GM18498 (cell line): ENCODE data around the gene SERP2.

Source experiments
- ATAC-seq: cut with Tn5 transposase; IDR thresholded peaks from one replicate; pipeline ENCODE4 v1.9.1; 2021; ENCODE audit warnings: mild to moderate bottlenecking, moderate library complexity; ENCODE audit not compliant: unreplicated experiment

SERP2 gene

DNA sequence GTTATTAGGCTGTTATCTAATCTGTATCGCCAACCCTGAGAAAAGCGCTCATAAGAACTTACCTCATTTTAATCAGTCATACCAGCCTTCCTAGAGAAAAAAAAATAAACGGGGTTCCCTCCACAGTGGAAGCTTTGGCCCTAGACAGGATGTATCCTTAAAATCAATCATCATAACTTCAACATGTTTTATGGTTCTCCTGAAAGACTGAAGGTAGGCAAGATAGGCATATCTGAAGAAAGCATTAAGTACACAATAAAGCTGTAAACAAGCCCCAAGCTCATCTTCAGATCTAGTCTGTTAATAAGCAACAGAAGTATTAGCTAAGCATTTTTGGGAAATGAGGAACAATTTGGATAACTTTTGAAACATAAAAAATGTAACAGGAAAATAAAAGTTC is 18.7 kb upstream of the SERP2 start:
- ATAC-seq: no peak

DNA sequence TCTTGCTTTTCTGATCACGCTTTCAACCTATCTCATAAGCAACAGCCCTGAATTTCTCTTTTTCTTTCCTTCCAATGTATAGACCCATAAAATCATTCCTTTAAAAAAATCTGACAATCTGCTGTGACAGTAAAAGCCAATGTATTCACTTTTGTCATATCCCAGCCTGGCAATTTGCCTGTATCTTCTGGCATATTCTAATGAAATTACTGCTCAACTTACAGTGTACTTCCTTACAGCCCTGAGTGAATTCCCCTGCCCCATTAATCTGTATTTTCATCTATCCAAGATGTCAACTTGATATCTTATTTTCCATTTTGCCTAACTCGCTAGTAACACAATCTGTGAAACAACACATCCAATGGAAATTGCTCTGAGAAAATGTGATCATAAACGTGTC is 18.0 kb upstream of the SERP2 start:
- no peak for ATAC-seq

DNA sequence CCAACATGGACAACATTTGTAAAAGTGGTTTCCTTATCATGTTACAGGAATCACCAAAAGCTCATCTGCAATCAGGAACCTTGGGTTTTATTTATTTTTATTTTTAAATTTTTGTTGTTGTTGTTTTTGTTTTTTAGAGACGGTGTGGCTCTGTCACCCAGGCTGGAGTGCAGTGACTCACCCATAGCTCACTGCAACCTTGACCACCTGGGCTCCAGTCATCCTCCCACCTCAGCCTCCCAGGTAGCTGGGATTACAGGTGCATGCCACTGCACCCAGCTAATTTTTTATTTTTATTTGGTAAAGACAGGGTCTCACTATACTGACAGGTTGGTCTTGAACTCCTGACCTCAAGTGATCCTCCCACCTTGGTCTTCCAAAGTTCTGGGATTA is 13.6 kb upstream of the SERP2 start:
- ATAC-seq: no peak

DNA sequence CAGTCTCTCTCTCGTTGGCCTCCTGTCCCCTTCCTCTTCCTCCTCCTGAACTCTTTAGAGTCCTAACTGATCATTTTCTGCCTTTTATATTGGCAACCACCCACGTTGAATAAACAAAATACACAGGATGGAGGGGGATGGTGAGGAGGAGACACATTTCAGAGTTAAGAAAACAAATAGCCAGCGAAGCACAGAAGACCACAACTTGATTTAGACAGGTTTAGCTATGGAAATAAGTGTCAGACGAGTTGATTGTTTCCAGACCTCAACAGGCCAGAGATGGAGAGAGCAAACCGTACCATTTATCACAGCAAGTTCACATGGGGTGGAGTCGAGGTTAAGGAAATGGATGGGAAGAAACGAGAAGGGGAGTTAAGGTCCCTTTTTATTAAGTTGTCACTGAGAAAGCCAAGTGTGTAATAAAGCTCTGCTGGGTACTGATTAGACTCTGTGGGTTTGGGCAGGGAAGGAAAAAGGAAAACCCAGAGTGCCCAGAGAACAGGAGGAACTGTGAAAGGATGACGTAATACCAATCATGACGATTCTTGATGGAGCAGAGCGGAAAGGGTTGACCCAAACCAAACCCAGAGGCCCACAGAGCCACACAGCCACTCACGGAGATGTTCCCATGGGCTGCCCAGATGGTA is 11.1 kb upstream of the SERP2 start:
- no peak for ATAC-seq

DNA sequence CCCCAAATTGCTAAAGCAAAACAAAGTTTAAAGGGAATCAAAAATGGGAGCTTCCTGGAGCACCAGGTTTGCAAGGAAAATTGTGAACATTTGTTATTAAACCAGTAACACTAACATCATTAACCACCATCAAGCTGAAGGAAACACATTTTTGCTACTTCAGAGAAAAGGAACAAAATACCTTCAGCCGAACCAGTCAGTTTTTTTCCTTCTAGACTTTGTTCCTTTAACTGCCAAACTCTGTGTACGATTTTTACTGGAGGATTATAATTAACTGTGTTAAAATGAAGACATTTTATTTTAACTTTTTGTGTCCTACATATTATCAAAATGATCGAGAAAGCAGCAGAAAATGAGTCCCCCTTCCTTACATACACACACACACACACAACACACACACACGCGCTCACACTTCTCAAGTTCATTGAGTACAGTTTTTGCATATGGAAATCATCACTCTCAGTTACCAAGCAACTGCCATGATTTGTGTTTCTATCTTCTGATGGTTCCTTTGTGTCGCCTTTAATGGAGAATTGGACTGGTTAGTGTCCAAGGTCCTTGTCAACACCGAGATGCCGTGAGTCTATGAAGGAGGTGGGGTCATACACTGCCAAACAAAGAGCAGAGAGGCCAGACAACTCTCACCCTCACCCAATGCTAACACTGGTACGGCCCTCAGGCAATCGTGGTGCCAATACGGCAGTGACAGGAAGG is 9.8 kb upstream of the SERP2 start:
- no peak for ATAC-seq

DNA sequence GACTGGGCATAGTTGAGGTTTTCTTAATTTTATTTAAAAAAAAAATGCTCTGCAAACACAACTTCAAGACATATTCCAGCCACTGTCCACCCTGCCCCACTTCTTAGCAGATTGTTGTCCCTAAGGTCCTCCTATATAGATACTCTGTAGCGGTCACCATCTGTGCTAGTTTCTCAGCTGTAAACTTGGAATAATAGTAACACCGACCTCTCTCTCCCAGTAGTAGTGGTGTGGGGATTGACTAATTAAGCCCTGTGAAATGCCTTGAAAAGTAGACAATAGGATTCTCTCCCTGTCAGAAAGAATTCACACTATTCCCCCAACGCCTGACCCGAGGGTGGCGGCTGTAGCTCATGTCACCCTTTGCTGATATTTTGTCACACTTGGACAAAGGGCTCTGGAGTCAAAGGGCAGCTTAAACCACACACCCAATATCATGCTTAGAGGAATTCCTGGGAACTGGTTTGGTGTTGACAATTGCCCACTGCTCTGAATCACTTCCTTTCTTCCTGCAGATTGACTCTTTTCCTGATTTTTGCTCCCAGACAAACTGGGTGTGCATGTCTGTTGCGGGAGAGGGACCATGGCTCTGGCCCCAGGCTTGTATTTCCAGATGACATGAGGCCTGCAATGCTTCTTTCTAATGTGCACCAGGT is 9.2 kb upstream of the SERP2 start:
- ATAC-seq: no peak

DNA sequence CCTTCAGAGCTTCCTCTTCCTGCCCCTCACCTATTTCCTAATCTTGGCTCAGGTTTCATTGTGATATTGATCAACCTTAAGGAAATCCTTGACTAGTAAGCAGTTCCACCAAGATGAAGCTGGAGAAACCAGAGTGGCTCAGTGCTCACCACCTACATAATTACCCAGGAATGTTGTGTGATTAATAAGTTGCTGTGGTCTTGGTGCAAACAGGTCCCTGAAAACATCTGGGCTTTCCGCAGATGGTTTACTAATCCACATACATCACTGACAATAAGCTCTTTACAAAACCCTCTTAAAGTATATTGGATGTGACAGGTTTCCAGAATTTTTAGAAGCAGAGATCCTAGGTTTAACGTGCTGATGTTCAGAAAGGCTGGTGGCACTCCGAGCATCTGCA is 8.6 kb upstream of the SERP2 start:
- no peak for ATAC-seq

DNA sequence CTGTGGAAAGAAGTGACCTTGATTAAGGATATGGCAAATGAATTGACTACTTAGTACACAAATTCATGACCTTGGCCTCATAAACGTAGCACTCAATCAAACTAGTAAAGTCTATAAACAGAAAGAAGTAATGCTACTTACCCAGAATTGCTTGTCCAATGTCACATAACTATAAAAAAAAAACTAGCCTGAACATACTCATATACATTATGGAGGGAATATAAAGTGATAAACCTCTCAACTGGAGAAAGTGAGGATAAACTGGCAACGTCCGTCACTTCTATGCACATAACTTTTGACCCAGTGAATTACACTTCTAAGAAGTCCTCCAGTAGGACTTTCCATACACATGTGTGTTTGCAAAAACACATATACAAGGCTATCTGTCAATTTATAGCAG is 7.7 kb upstream of the SERP2 start:
- no peak for ATAC-seq

DNA sequence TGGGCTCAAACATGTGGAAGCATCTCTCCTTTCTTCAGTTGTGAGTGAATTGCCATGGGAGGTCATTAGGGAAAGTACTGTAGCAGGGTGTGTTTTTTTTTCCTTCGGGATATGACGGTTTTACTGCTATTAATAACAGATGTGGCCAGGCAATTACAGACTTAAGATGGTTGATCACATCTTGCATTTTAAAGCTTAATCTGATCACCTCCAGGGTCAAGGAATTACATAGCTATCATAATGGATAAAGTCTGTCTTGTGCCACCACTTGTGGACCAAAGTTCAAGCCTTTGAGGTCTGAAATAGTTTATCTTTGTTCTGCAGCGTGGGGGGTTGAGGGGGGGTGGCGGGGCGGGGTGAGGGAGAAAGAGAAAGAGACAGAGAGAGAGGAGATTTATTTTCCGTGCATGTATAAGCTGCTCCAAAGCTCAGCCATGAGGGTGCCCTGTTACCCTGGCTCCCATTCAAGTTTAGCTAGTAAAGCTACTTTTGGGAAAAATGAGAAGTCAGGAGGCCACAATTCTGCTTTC is 5.5 kb upstream of the SERP2 start:
- no peak for ATAC-seq

DNA sequence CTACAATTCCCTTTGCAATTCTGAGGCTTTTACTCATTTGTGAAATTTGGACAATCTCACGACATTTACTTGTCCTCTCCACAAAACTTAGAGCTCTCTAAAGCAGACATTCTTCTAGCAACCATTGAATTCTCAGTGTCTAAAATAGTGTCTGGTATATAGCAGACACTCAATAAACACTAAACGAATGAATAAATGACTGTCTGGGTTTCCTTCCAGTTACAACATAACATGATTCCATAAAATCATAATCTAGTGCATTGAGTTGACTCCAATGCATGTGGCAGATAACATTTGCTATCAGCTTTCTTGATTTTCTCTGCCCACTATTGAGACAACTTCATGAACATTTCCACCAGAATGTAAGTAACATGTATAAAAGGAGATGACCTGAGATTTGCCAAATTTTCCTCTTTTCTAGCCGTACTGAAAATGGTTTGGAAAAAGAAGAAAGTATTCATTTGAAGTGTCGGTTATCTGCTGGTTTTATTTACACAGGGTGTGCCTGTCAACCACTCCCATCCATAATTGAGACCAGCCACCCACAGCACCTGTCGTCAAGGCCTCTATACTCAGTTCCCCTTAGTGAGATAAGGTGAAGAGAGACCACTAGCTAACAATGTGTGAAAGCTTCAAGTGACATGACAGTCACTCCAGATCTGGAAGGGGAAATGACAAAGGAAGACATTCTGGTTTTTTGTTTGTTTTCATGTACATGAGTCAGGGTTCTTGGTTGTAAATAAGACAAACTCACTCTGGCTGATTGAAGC is 4.8 kb upstream of the SERP2 start:
- no peak for ATAC-seq

DNA sequence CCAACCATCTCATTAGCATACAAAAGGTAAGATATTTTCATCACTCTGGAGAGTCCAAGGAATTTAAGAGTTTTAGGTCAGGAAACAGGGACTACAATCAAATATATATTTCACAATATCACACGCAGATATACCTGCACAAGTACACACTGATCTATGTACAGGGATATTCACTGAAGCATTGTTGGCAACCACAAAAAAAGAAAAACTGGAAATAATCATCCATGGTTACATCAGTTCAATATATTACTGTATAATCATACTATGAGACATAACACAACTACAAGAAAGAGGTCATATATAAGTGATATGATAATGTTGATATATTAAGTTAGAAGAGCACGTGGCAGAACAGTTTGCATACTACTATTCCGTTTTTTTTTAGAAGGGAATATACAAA is 2.2 kb upstream of the SERP2 start:
- no peak for ATAC-seq

DNA sequence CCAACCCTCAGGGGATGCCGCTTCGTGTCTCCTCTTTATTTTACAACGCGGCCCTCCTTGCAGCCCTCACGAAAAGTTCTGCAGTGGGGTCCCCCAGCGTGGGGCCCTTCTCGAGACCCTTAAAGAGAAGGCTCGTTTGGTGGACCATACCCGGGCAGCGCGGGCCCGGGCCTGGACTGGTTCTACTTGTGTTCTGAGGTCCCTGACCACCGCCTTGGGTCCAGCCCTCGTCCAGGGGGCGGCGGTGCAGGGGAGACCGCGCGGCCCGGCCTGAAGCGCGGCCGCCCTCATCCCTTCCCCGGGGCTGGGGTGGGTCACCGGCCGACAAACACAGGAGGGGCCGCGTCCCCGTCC is 400 bp upstream of the SERP2 start:
- no peak for ATAC-seq

DNA sequence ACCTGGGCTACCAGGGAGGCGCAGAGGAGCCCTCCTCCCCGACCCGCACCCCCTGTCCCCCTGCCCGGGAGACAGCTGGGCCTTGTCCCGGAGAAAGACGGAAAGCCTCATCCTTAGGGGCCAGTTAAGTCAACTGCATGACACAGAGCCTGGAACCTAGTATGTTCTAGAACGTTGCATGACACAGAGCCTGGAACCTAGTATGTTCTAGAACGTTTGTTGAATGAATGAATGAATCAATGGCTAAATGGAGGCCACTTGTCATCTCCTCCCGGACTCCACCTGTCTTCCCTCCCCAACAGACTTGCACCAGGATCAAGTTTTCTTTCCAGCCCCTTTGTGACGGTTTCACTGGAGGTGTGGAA is 706 bp downstream of the SERP2 start:
- ATAC-seq: no peak

DNA sequence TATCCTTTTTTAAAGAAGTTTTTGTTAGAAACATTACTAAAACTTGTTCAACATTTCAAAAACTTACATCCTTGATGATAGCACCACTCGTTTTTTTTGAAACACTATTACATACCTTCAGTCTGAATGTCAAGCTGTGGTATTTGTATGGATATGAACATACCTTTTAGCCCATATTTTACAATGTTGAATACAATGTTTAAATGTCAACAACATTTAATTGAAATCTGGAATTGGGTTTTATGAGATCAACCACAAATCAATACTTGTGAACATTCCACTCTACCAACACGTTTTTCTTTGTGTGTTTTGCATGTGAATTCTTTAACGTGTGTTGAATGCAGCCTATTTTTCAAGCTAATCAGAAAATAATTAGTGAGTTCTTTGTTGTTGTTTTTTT is 4.7 kb downstream of the SERP2 start:
- no peak for ATAC-seq

DNA sequence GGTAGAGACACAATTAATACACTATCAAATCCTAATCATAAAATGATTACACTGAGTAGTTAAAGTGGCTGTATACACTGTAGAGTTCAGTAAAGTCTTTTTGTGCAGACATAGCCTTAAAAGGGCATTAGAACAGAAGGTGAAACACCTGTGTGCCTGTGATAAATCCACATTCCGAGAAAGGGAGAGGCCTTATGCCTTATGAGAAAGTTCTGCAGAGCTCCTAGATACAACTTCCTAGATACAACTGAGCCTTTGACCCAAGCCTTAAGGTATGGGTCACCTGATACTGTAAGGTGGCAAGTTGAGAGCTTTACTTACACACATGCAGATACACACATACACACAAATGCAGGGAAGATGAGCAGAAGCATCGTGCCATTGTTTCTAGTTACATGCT is 6.3 kb downstream of the SERP2 start:
- ATAC-seq: no peak

DNA sequence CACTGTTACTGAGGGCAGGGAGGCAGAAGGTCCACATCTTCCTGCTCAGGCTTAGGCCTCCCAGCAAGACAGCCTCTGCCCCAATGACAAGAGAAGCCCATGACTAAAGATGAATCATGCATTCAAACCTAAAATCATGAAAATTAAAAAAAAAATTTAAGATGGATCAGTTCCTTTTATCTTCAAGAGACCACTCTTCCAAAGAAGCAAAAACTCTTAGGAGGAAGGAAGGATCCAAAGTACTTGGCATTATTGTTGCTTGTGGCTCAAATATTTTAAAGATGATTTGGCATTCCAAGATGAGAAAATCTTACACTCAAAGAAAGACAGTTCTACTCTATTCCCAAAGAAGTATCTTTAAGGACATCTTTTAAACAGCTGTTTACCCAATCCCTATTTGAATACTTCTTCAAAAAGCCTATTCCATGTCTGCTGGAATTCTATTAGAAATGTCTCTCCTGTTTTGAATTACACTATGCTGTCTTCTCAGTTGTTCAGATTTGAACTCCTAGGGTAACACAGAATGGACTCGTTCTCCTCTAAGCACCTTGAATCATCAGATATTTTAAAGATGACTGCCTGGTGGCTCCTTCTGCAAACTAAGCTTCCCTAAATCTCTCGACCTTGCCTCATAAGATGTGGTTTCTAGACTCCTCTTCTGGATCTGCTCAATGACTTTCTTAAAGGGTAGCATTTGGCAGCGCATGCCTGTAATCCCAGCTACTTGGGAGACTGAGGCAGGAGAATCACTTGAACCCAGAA is 7.0 kb downstream of the SERP2 start:
- ATAC-seq: no peak

DNA sequence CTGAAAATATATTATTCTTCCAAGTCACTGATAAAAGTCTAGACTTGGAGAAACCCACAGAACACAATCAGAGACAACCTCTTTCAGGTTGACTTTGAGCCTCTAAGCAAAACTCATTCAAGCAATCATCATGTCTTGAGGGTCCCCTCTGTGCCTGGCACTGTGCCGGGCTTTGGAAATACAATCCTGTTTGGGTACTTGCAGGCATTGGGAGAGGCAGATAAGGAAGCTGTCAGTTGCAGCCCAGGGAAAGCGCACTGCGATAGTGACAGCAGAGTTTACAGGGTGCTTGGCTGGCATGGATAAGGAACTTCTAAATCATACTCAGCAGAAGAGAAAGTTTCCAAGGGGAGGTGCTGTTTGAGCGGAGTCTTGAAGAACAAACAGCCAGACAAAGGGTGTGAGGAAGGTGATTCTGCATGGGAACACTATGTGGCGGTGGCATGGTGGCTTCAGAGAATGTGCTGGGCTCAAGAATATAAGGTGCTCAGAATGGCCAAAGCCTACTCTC is 9.1 kb downstream of the SERP2 start:
- no peak for ATAC-seq

DNA sequence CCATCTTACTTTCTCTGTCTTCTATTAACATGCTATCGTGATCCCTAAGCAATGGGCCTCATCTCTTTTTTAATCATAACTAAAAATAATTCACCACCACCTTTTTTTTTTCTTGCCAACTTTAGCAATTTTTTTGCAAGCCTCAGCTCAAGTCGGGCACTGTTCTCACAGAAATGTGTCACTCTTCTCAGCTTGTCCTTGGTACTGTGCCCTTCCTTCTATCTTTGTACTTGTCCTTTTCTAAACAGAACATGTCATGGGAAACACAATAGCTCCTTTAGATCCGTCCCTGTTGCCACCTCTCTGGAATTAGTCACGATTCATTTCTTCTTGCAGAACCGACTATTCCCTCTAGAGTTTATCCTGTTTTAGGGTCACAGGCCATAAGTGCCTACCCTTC is 10.3 kb downstream of the SERP2 start:
- no peak for ATAC-seq

DNA sequence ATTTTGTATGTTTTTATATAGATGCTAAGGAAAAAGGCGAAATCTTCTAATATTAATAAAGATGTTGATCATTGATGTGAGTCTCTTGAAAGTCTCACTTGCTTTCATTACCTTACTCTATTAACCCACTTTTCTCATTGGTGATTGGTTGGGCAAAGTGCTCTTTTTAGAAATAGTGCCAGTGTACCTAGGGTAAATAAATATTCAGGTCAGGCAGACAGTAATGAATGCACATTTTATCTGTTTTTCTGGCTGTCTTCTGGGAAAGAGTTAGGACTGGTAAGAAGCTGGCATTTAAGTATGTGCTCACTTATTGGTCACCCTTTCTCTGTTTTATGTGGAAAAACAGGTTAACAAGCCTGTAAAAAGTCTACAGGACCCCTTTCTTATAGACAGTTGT is 11.2 kb downstream of the SERP2 start:
- no peak for ATAC-seq

DNA sequence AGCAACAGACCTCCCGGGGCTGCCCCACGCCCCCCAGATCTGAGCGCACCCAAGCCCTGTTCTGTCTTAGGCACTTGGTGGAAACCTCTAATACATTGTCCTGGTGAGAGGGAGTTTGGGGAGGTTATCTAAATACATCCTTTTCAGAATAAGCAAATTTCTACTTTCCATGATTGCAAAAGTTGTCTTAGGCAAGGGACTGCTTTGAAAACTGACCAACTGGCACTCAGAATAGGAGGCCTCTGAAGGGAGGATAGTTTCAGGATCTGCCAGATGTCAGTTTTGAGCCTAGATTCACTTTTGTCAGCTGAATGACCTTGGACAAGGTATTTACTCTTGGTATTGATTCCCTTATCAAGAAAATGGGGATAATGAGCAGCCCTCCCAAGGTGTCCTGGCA is 11.8 kb downstream of the SERP2 start:
- ATAC-seq: no peak

DNA sequence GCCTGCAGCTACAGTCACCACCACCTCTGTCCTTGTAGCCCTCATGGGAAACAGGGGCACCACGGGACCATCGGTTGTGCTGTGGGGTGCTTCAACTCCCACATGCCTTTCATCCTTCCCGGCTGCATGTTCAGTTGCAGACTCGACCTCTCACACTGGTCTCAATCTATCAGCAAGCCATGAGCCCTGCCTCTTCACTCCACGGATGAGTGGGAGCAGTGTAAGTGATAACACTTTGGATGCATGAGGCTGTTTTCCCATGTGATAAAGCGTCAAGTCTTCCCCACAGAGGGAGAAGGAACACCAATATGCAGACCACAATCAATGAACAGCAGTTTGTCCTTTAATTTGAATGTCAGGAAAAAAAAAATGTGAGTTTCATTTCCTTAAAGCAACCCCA is 12.2 kb downstream of the SERP2 start:
- ATAC-seq: no peak
